Muscle of arm (tissue), 14 donors: Measurements from ENCODE around the gene NCEH1. TPM values are rescaled to one million over a fixed set of nuclear protein-coding genes. Genes with fewer than 3 reads are reported as not detected.
A peak's percentile ranks its signal among the peaks of the same experiment; 100 is the strongest.
"Not testable (repeated sequence)": the region's sequence is repeated elsewhere in the genome, so short reads cannot be mapped to it uniquely, and the experiment has no call there.

ENCODE experiments used
- DNase-seq: peaks from one replicate; pipeline ENCODE4 v3.0.0-alpha.2; 2013
- long read RNA-seq, 11 donors: transcript quantifications; one replicate each; lab custom pipeline, GENCODE V29; 2026
- polyA plus RNA-seq, 12 donors: library from polyadenylated mRNA; unstranded; fragments of 120-200 nt; gene quantifications; one replicate each; pipeline ENCODE4 v1.2.1, GENCODE V29; 2013; ENCODE audit not compliant: insufficient read length in 12 of 12

Gene NCEH1
- 10 to 100 TPM in 1 of 12 donors, 1 to 10 TPM in 10, not detected in 1; 1.7 to 11.9 (median 2.1) TPM for polyA plus RNA-seq
- long read RNA-seq, donor 1: 0 reads
- long read RNA-seq, donor 2, full-length matches to known transcripts: 3 of 3 reads
- long read RNA-seq, donor 2, partial matches to known transcripts: 0 of 3 reads
- long read RNA-seq, donor 2, other reads (novel, unspliced or antisense): 0 of 3 reads
- long read RNA-seq, donor 3: 0 reads
- long read RNA-seq, donor 4: 0 reads
- long read RNA-seq, donor 5: 0 reads
- long read RNA-seq, donor 6: 0 reads
- long read RNA-seq, donor 7: 0 reads
- long read RNA-seq, donor 8: 0 reads
- long read RNA-seq, donor 9: 0 reads
- long read RNA-seq, donor 10: 0 reads
- long read RNA-seq, donor 11, full-length matches to known transcripts: 1 of 1 reads
- long read RNA-seq, donor 11, partial matches to known transcripts: 0 of 1 reads
- long read RNA-seq, donor 11, other reads (novel, unspliced or antisense): 0 of 1 reads

- DNase-seq: peak; percentile 90
Measured at GRCh38 chr3:172710664-172711453, at the start of gene NCEH1. Gene NCEH1 (minus strand): TSS chr3:172711067. CDS start chr3:172710984, 83 bp downstream.

- not testable (repeated sequence) for DNase-seq
Measured at GRCh38 chr3:172760416-172760815, 49.5 kb upstream of the NCEH1 start.

GRCh38 chr3:172753125-172753524, 42.3 kb upstream of the NCEH1 start:
- DNase-seq: no peak

- DNase-seq: no peak
Measured at GRCh38 chr3:172752651-172753050, 41.8 kb upstream of the NCEH1 start.

GRCh38 chr3:172751175-172751704, 40.4 kb upstream of the NCEH1 start:
- no peak for DNase-seq

- DNase-seq: peak; percentile 99
Measured at GRCh38 chr3:172750368-172751174, 39.7 kb upstream of the NCEH1 start, which contains the start of gene ECT2. Gene ECT2 (plus strand): TSS chr3:172750726. CDS start chr3:172754531, 3,805 bp downstream.

GRCh38 chr3:172750069-172750367, 39.2 kb upstream of the NCEH1 start:
- DNase-seq: no peak

- peak; percentile 51 for DNase-seq
Measured at GRCh38 chr3:172749230-172749965, 38.5 kb upstream of the NCEH1 start.

GRCh38 chr3:172746475-172746874, 35.6 kb upstream of the NCEH1 start:
- DNase-seq: no peak

GRCh38 chr3:172739462-172739861, 28.6 kb upstream of the NCEH1 start:
- no peak for DNase-seq

- no peak for DNase-seq
Measured at GRCh38 chr3:172735014-172735413, 24.1 kb upstream of the NCEH1 start.

- no peak for DNase-seq
Measured at GRCh38 chr3:172726380-172726779, 15.5 kb upstream of the NCEH1 start.

- not testable (repeated sequence) for DNase-seq
Measured at GRCh38 chr3:172722536-172723040, 11.7 kb upstream of the NCEH1 start.

GRCh38 chr3:172717493-172718088, 6.7 kb upstream of the NCEH1 start:
- no peak for DNase-seq

GRCh38 chr3:172716476-172716875, 5.6 kb upstream of the NCEH1 start:
- peak; percentile 25 for DNase-seq

- DNase-seq: no peak
Measured at GRCh38 chr3:172713316-172713715, 2.4 kb upstream of the NCEH1 start.

GRCh38 chr3:172711454-172711795, 558 bp upstream of the NCEH1 start:
- no peak for DNase-seq

GRCh38 chr3:172709774-172710663, 848 bp downstream of the NCEH1 start:
- no peak for DNase-seq
